GM19043 (cell line): ENCODE results near the gene TRMT6.

Experiments used
- ATAC-seq: cut with Tn5 transposase; IDR thresholded peaks from one replicate; pipeline ENCODE4 v1.9.1; 2021; ENCODE audit warnings: low read depth; ENCODE audit not compliant: unreplicated experiment

The TRMT6 gene

DNA sequence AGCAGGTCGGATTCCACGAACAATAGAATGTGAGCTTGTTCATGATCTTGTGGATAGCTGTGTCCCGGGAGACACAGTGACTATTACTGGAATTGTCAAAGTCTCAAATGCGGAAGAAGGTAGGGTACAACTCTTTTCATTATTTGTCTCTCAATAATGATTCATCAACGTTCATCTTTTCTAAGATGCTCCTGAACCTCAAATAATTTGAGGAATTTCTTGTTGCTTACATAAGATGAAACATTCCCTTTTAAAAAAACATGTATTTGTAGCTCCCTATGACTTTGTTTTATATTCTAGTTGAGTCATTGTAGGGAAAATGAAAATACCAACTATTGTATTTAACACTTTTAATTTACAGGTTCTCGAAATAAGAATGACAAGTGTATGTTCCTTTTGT lies 17.1 kb upstream of the TRMT6 start:
- no peak for ATAC-seq

- ATAC-seq: no peak
Measured at GRCh38 chr20:5949943-5950270, 426 bp downstream of the TRMT6 start.

DNA sequence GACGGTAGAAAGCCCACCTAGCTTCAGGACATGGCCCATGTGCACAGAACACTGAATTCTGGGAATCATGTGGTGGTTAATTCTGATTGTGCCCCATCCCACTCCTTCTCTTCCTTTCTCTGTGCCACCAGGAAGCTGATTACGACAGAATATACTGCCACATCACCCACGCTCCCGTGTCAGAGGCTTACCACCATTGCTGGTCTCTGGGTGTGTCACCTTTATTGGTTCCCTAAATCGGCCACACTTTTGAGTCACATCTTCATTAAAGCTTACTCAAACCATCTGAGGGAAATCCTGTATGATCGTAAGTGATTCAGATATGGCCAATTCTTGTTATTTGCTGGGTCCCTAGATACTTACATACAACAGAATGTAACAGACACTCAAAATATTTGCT lies 3.1 kb downstream of the TRMT6 start:
- ATAC-seq: no peak

- no peak for ATAC-seq
Measured at GRCh38 chr20:5945963-5946362, 4.4 kb downstream of the TRMT6 start.

- ATAC-seq: no peak
Measured at GRCh38 chr20:5938456-5939029, 11.8 kb downstream of the TRMT6 start.

DNA sequence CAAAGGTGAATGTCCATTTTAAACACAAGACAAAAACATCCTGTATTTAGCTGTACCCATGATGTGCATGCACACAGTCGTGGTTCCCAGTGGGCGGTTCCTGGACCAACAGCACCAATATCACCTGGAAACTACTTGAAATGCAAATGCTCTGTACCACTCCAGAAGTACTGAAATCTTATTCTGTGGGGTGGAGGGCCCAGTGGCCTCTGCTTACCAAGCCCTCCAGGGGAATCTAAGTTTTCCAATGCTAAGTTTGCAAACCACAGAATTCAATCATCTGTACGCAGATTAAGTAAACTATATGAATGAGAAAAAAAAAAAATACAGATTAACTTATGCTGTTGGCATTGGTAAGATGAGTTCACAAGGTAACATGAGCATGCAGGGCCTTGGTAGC lies 14.1 kb downstream of the TRMT6 start:
- ATAC-seq: no peak

DNA sequence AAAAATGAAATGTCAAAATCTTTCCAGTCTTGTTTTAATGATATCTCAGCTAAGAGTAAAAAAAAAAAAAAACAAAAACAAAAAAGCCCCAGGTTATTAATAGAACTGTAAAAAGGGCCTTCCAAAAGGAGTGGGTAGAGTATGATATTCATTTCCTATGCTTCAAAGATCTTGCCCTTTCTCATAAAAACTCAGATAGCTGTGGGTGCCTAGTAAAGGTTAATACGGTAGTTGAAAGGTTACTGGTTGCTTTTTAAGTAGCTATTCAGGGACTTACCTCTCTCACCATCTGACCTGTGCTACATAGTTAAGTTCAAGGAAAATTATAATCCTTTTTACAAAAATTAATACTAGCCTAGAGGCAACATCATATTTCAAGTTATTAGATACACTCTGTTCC lies 14.9 kb downstream of the TRMT6 start:
- ATAC-seq: no peak

DNA sequence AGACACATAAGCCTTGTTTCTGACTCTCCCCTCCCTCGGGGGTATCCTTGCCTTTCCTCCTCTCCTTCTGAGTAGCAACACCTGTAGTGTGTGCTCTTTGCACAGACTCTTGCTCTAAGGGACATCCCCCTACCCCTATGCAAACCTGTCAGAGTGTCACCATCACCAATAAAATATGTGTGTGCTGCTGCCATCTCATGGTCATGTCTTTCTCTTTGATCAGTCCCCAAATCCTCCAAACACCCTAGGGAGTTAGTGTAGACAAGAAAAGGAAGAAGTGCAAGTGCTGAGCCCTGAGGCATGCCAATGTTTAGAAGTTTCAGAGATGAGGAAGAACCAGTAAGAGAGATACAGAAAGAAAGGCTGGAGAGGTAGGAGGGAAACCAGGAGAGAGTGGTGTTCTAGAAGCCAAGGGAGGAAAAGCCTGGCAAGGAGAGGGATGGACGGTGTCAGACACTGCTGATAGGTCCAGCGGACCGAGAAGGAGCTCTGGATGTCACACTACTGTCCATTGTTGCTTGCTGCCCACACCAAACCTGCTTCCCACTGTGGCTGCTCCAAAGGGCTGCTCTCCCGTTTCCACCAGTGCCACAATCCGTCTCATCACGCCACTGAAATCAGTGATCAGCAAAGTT lies 16.4 kb downstream of the TRMT6 start:
- ATAC-seq: peak; percentile 55

DNA sequence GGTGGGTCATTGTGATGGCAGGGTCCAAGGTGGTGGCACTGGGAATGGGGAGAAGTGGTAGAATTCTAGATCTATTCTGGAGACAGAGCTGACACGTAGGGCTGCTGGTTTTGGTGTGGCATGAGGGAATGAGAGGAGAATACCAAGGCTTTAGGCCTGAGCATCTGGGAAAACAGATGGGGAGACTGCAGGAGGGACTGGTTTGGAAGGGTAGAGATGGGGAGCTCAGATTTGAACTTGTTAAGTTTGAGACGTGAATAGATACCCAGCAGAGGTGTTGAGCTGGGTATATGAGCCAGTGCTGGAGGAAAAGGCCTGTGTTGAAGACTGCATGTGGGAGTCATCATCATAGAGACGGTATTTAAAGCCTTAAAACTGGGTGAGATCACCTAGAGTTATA lies 17.5 kb downstream of the TRMT6 start:
- no peak for ATAC-seq

DNA sequence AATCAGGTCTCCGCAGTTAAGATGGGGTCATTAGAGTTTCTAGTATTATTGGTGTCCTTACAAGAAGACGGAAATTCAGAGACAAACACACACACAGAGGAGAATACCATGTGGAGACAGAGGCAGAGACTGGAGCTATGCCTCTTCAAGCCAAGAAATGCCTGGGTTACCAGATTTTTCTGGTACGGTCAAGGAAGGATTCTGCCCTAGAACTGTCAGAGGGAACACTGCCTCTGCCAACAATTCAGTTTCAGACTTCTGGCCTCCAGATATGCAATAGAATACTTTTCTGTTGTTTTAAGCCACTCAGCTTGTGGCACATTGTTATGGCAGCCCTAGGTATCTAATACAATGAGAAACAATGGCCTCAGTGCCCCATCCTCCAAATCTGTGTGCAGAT lies 18.9 kb downstream of the TRMT6 start:
- no peak for ATAC-seq

DNA sequence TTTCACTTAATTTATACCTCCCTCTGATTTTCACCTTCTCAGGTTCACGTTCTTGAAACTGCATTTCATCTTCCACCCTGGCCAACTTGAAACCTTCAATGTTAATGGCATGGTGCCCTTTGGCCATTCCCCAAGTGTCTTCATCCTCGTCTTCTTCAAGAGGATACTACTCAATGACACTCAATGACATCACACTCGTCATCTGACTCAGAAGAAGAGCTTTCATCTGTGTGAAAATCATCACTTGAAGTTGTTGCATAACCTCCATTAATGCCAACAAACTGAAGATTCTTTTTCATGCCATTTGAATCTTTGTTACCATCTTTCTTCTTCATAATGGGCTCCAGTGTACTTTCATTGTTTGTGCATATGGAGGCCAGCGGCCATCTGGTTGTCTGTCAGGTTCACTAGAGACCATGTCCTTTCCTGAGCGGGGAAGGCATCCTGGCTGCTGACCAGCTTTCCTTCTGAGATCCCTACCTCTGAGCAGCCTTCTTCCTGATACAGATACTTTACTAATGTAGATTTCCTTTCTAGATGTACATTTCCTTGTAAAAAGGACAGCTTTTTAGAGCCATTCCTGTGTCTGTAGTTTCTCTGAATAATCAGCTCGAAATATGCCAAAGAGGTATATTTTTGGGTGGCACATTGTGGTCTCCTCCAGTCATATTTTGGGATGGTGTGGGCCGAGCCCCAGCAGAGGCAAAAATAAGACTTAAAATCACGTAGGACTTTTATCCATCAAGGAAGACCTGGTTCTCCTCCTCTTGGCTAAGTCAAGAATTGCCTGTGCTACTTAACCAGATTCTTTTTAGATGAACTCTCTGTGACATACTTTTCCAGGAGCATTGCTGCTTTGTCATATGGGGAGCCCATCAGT lies 21.3 kb downstream of the TRMT6 start:
- ATAC-seq: no peak

GRCh38 chr20:5927749-5928462 lies 22.4 kb downstream of the TRMT6 start:
- ATAC-seq: no peak

- ATAC-seq: no peak
Measured at GRCh38 chr20:5925551-5925950, 24.8 kb downstream of the TRMT6 start.

DNA sequence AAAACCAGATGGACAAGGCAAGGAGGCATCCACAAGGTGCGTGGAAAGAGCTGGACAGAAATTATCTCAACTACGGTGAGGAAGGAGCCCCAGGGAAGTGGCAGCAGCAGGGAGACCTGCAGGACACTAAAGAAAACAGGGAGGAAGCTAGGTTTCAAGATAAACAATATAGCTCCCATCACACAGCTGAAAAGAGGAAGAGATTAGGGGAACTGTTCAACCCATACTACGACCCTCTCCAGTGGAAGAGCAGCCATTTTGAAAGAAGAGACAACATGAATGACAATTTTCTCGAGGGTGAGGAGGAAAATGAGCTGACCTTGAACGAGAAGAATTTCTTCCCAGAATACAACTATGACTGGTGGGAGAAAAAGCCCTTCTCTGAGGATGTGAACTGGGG lies 26.8 kb downstream of the TRMT6 start:
- no peak for ATAC-seq

DNA sequence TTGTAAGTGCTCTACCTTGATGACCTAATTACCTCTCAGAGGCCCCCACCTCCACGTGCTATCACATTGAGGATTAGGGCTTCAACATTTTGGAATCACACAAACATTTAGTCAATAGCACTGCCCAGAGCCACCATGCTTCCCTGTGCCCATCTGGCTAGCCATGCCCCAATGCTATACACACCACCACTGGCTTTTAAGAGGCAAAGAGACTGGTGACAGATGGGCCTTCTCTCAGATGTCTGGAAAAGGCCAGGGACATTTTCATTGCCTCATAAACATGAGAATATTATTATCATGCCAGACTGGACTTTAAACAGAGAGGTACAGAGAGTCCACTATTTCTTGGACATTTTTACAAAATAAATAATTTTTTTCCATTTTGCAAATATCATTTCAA lies 29.8 kb downstream of the TRMT6 start:
- ATAC-seq: no peak

- no peak for ATAC-seq
Measured at GRCh38 chr20:5919626-5920544, 30.4 kb downstream of the TRMT6 start.

DNA sequence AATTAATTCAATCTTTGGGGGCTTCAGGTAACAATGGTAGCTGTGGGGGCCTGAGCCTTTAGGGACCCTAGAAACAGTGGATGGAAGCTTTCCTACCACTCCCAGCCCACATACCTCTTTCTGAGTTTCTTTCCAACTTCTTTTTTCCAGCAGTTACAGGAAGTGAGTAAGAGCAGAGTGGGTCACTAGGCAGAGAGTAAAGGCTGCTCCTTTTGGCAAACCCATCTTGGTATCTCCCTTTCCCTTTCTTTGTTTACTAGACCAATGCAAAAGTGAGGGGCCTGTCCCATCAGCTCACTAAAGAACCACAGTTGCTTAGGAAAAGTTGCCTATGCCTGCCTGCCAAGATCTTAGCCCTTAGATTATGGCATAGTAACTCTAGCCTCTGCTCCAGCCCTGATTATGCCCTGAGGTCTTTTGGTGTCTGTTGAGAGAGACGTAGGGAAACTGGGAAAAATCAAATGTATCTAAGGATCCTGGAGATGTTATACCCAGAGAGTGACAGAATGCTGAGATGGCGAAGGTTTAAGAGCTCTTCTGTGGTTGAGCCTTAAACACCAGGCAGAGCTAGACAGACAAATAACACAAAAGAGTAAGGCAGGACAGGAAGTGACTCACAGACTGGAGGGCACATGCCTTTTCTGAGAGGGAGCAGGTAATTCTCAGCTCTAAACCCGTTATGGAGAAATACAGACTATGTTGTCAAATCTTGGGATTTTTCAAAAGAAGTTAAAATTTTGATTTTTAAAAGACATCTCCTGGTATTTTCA lies 31.3 kb downstream of the TRMT6 start:
- ATAC-seq: no peak

DNA sequence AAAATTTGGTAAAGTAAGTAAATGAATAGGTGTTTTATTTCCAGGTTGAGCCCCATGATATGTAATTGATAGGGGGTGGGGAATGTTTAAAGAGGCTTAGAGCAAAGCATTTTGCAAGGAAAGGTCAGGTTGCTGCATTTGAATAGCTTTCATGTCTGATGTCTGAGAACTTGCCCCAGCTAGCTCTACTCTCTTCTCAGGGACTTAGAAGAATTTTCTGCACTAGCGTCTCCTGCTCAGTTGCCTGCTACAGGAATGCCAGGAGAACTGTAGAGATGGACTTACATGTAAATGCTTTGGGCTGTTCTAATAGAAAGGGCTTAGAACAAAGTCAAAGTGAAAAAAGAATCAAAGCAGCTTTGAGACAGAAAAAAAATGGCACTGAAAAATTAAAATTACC lies 35.5 kb downstream of the TRMT6 start:
- ATAC-seq: no peak

GRCh38 chr20:5913166-5913565 lies 37.2 kb downstream of the TRMT6 start:
- ATAC-seq: no peak

DNA sequence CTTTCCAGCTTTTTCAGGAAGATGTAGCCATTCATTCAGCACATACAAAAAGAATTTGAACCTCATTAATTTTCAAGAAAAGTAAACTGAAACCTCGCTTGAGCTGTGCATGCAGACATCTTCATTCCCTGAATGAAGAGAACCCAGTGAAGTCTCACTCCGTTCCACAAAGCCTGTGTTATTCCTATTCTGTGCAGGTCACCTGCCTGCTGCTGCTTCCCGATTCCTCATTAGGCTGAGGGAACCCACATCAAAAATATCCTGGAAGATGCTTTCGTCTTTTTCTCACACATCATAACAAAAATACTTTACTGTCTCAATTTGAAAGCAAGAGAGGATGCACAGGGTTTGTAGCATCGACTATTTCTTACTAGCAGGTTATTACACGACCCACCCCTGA lies 40.1 kb downstream of the TRMT6 start:
- no peak for ATAC-seq
